Hematopoietic multipotent progenitor cell treated with erythropoietin and hydrocortisone succinate and interleukin-3 and kit ligand, for 17 days (in vitro differentiated cells): ENCODE measurements around the gene SFRP5.

Source experiments
- DNase-seq: peaks from one replicate; pipeline ENCODE4 v3.0.0-alpha.2; 2015; ENCODE audit warnings: low spot score

Gene SFRP5

GRCh38 chr10:97771913-97772823 lies at the start of gene SFRP5:
Gene SFRP5 (minus strand): TSS chr10:97771999. CDS start chr10:97771833, 166 bp downstream.
- DNase-seq = no peak

GRCh38 chr10:97820096-97820704 lies 48.4 kb upstream of the SFRP5 start:
- no peak for DNase-seq

GRCh38 chr10:97818572-97818971 lies 46.8 kb upstream of the SFRP5 start:
- no peak for DNase-seq

- DNase-seq = no peak
These were observed 44.8 kb upstream of the SFRP5 start for GRCh38 chr10:97816609-97817008.

GRCh38 chr10:97814996-97815395 lies 43.2 kb upstream of the SFRP5 start:
- no peak for DNase-seq

GRCh38 chr10:97813311-97813710 lies 41.5 kb upstream of the SFRP5 start:
- no peak for DNase-seq

GRCh38 chr10:97812696-97813095 lies 40.9 kb upstream of the SFRP5 start:
- DNase-seq = no peak

- no peak for DNase-seq
These were observed 40.2 kb upstream of the SFRP5 start for GRCh38 chr10:97811958-97812357.

DNA sequence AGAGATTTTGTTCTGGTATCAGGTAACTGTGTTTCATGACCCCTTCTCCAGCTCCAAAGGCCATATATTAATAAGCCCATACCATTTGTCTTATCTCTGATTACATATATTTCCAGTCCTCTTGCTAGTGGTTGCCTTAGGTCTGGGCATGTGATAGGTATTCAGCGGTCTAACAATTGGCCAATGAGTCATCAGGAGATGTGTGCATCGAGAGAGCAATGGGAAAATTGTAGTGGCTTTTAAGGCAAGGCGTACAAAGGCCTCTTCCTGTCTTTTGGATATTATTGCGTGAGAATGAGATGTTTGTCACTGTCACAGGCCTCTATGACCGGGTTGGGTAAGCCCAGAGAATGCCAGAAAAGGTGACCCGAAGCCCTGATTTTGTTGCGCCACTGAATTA lies 38.6 kb upstream of the SFRP5 start:
- DNase-seq = no peak

DNA sequence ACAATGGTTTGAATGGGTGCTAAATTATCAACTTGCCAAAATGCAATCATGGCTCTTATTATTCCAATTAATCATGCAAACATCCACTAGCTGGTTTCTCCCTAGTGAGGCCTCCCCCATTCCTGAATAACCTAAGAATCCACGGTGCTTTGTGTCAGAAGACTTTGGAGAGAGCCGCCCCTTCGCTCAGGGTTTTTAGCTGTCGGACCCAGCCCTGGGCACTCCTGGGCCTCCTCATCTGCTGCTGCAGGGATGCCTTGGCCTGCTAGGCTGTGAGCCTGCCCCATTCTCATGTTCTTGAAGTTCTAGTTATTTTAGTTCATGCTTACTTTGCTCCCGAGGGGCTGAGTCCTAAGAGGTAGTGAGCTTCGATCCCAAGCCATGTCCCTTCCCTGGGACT lies 34.1 kb upstream of the SFRP5 start:
- no peak for DNase-seq

GRCh38 chr10:97805096-97805884 lies 33.5 kb upstream of the SFRP5 start:
- no peak for DNase-seq

GRCh38 chr10:97801422-97801821 lies 29.6 kb upstream of the SFRP5 start:
- DNase-seq = no peak

- DNase-seq = no peak
These were observed 28.7 kb upstream of the SFRP5 start for GRCh38 chr10:97800474-97800873.

DNA sequence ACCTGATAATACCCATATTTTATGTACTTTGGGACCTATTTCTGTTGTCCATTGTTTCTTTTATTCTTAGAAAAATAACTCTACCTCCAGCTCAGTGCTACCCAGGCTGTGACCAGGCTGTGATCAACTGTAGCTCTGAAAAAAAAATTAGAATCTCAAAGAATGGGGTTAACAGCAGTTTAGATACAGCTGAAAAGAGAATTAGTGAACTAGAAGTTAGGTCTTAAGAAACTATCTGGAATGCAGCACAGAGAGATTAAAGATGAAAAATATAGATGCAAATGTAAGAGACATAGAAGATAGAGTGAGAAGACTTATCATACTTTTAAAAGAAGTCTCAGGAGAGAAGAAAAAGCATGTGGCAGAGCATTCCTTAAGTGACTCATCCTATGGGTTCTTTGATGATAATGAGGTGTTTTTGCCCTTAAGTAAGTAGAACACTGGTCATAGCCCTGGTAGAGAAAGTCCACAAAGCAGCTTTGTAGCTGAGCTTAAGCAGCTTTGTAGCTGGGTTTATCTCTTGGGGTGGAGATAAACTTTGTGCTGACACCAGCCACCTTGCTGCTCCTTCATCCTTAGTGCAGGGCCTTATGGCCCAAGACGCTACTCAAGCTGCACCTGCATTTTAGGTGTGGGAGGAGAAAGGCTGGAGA lies 27.3 kb upstream of the SFRP5 start:
- DNase-seq = no peak

GRCh38 chr10:97796651-97797050 lies 24.9 kb upstream of the SFRP5 start:
- DNase-seq = no peak

- DNase-seq = no peak
These were observed 24.1 kb upstream of the SFRP5 start for GRCh38 chr10:97795886-97796285.

- DNase-seq = peak; percentile 81
These were observed 20.3 kb upstream of the SFRP5 start for GRCh38 chr10:97791824-97792721.

GRCh38 chr10:97789770-97790397 lies 18.1 kb upstream of the SFRP5 start:
- no peak for DNase-seq

DNA sequence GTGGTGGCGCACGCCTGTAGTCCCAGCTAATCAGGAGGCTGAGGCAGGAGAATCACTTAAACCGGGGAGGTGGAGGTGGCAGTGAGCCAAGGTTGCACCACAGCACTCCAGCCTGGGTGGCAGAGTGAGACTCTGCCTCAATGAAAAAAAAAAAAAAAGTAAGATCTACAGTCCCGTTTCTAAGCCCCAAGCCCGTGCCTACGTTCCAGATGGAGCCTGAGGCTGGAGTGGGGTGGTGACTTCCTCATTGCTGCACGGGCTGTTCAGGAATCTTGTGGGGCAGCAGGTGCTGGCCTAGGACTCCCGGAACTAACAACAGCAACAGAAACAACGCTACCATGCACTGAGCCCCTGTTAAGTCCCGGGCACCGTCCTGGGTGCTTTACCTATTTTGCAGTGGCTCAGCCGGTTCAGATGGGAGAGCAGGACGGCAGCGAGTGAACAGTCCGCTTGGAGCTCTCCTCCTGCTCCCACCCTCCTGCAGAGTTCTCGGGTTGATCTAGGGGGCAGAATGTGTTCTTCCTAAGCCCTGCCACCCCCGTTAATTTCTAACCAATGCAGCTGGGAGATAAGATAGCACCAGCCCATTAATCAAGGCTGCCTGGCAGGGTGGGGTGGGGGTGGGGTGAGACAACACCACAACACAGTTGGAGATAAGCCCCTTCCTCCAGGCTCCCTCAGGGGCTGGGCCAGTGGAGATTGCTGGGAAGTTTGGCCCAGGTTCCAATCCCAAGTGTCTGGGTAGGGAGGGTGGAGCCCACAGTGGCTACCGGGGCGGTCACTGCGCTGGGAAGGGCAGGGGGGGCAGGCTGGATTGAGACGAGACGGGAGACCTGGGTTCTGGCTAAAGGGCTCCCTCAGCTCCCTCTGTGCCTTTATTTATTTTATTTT lies 17.0 kb upstream of the SFRP5 start:
- DNase-seq = peak; percentile 85

DNA sequence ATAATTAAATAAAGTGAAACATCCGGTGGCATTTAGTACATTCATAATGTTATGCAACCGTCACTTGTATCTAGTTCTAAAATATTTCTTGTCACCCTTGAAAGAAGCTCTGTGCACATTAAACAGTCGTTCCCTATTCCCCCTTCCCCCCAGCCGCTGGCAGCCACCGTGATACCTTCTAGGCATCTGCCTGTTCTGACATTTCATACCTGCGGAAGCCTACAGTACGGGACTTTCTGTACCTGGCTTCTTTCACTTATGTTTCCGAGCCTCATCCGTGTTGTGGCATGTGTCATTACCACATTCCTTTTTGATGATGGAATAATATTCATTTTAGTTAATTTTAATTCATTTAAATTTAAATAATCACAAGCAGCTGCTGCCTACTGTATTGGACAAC lies 13.9 kb upstream of the SFRP5 start:
- DNase-seq = no peak
